ENCODE measurements around the gene MTHFD1L. TPM values are rescaled to one million over a fixed set of nuclear protein-coding genes. Genes with fewer than 3 reads are reported as not detected.
"Not testable (repeated sequence)": the region's sequence is repeated elsewhere in the genome, so short reads cannot be mapped to it uniquely, and the experiment has no call there.

The MTHFD1L gene
- total and polyA plus RNA-seq, 4 donors, result 7.6 to 34.9 (median 11.0) TPM

- no peak for DNase-seq
These were observed 171.6 kb downstream of the MTHFD1L start for GRCh38 chr6:151036869-151037680.

GRCh38 chr6:151038616-151039015, 173.1 kb downstream of the MTHFD1L start:
- WGBS, 2 donors, result 84 to 92% methylated on average over 7 of the region's 7 CpGs
- Histone ChIP-seq H3K36me3 (ENCODE audit: control insufficient read depth in 4 of 4, insufficient read depth in 4 of 4, low read length in 4 of 4) (peaks cover 0 to 4% (median 1%) of the 10 kb centered on the region in 4 donors), H3K9me3 (ENCODE audit: control insufficient read depth in 4 of 4, insufficient read depth in 3 of 4, low read length in 3 of 4) (peaks cover 0 to 3% (median 0%) of the 10 kb centered on the region in 4 donors), H3K4me3 (no peak overlapping the region), H3K27ac (ENCODE audit: low read depth in 1 of 2, low read length in 1 of 2) (no peak overlapping the region), H3K4me1 (ENCODE audit: control insufficient read depth in 5 of 5, insufficient read depth in 5 of 5, low read length in 5 of 5) (peaks cover 0 to 13% (median 3%) of the 10 kb centered on the region in 5 donors), H3K9ac (ENCODE audit: insufficient read depth in 1 of 2, low read length in 2 of 2) (no peak overlapping the region), H3K27me3 (ENCODE audit: control insufficient read depth in 3 of 3, insufficient read depth in 3 of 3, low read length in 2 of 3) (no peaks in the 10 kb centered on the region)
- ATAC-seq (ENCODE audit: insufficient read depth, low FRiP score) (no peak), DNase-seq (no peak)
- TF ChIP-seq CTCF (IDR thresholded peaks at IDR 0.05; ENCODE audit: control extremely low read depth, extremely low read depth), result no peak

More at GRCh38 chr6:151036869-151037680, 171.6 kb downstream of the MTHFD1L start:
- ATAC-seq (ENCODE audit: insufficient read depth, low FRiP score), result no peak
- TF ChIP-seq CTCF (IDR thresholded peaks at IDR 0.05; ENCODE audit: control extremely low read depth, extremely low read depth), result no peak
- Histone ChIP-seq H3K4me1 (ENCODE audit: control insufficient read depth in 5 of 5, insufficient read depth in 5 of 5, low read length in 5 of 5) (peaks cover 0 to 13% (median 3%) of the 10 kb centered on the region in 5 donors), H3K9me3 (ENCODE audit: control insufficient read depth in 4 of 4, insufficient read depth in 3 of 4, low read length in 3 of 4) (peaks cover 0 to 3% (median 0%) of the 10 kb centered on the region in 4 donors), H3K27ac (ENCODE audit: low read depth in 1 of 2, low read length in 1 of 2) (peak overlapping the region in 1 of 2 donors; percentile 57), H3K9ac (ENCODE audit: insufficient read depth in 1 of 2, low read length in 2 of 2) (no peak overlapping the region), H3K36me3 (ENCODE audit: control insufficient read depth in 4 of 4, insufficient read depth in 4 of 4, low read length in 4 of 4) (peaks cover 0 to 4% (median 1%) of the 10 kb centered on the region in 4 donors), H3K27me3 (ENCODE audit: control insufficient read depth in 3 of 3, insufficient read depth in 3 of 3, low read length in 2 of 3) (no peaks in the 10 kb centered on the region), H3K4me3 (no peak overlapping the region)
- 83 to 85% methylated on average over 12 of the region's 12 CpGs for WGBS, 2 donors

- H3K27me3 ChIP-seq (ENCODE audit: control insufficient read depth in 3 of 3, insufficient read depth in 3 of 3, low read length in 2 of 3); H3K9me3 ChIP-seq (ENCODE audit: control insufficient read depth in 4 of 4, insufficient read depth in 3 of 4, low read length in 3 of 4); H3K4me3 ChIP-seq; ATAC-seq (ENCODE audit: insufficient read depth, low FRiP score); H3K36me3 ChIP-seq (ENCODE audit: control insufficient read depth in 4 of 4, insufficient read depth in 4 of 4, low read length in 4 of 4): not testable (repeated sequence)
- DNase-seq, result peak; percentile 77 to 85 (median 79)
- 11 to 27% methylated on average over 12 of the region's 12 CpGs for WGBS, 2 donors
- H3K27ac ChIP-seq (ENCODE audit: low read depth in 1 of 2, low read length in 1 of 2), result peak overlapping the region; percentile 49 to 61
- H3K9ac ChIP-seq (ENCODE audit: insufficient read depth in 1 of 2, low read length in 2 of 2), result peak overlapping the region in 1 of 2 donors; percentile 46
- peaks cover 5 to 27% (median 10%) of the 10 kb centered on the region in 5 donors for H3K4me1 ChIP-seq (ENCODE audit: control insufficient read depth in 5 of 5, insufficient read depth in 5 of 5, low read length in 5 of 5)
These were observed 175.5 kb downstream of the MTHFD1L start for GRCh38 chr6:151040888-151041521.

GRCh38 chr6:151041686-151042085, 176.2 kb downstream of the MTHFD1L start:
- DNase-seq, result no peak
- WGBS, 2 donors, result 89 to 93% methylated on average over 5 of the region's 5 CpGs
- no peak for TF ChIP-seq CTCF (IDR thresholded peaks at IDR 0.05; ENCODE audit: control extremely low read depth, extremely low read depth)
- H3K9ac ChIP-seq (ENCODE audit: insufficient read depth in 1 of 2, low read length in 2 of 2), result no peak overlapping the region
- peaks cover 5 to 29% (median 9%) of the 10 kb centered on the region in 5 donors for H3K4me1 ChIP-seq (ENCODE audit: control insufficient read depth in 5 of 5, insufficient read depth in 5 of 5, low read length in 5 of 5)
- H3K9me3 ChIP-seq (ENCODE audit: control insufficient read depth in 4 of 4, insufficient read depth in 3 of 4, low read length in 3 of 4), result peaks cover 0 to 2% (median 0%) of the 10 kb centered on the region in 4 donors
- no peaks in the 10 kb centered on the region for H3K27me3 ChIP-seq (ENCODE audit: control insufficient read depth in 3 of 3, insufficient read depth in 3 of 3, low read length in 2 of 3)
- no peak overlapping the region for H3K4me3 ChIP-seq
- ATAC-seq (ENCODE audit: insufficient read depth, low FRiP score), result no peak
- peak overlapping the region; percentile 30 to 65 for H3K27ac ChIP-seq (ENCODE audit: low read depth in 1 of 2, low read length in 1 of 2)
- H3K36me3 ChIP-seq (ENCODE audit: control insufficient read depth in 4 of 4, insufficient read depth in 4 of 4, low read length in 4 of 4), result peaks cover 0 to 3% (median 0%) of the 10 kb centered on the region in 4 donors

- peaks cover 4 to 29% (median 9%) of the 10 kb centered on the region in 5 donors for H3K4me1 ChIP-seq (ENCODE audit: control insufficient read depth in 5 of 5, insufficient read depth in 5 of 5, low read length in 5 of 5)
- H3K4me3 ChIP-seq; H3K27ac ChIP-seq (ENCODE audit: low read depth in 1 of 2, low read length in 1 of 2); ATAC-seq (ENCODE audit: insufficient read depth, low FRiP score); DNase-seq; H3K9ac ChIP-seq (ENCODE audit: insufficient read depth in 1 of 2, low read length in 2 of 2); H3K27me3 ChIP-seq (ENCODE audit: control insufficient read depth in 3 of 3, insufficient read depth in 3 of 3, low read length in 2 of 3); H3K9me3 ChIP-seq (ENCODE audit: control insufficient read depth in 4 of 4, insufficient read depth in 3 of 4, low read length in 3 of 4); H3K36me3 ChIP-seq (ENCODE audit: control insufficient read depth in 4 of 4, insufficient read depth in 4 of 4, low read length in 4 of 4): not testable (repeated sequence)
- WGBS, 2 donors, result 90 to 94% methylated on average over 6 of the region's 6 CpGs
These were observed 177.4 kb downstream of the MTHFD1L start for GRCh38 chr6:151042911-151043330.
